ENCODE data around the gene PAPOLG.
"Not testable (repeated sequence)": the region's sequence is repeated elsewhere in the genome, so short reads cannot be mapped to it uniquely, and the experiment has no call there.

Gene PAPOLG

DNA sequence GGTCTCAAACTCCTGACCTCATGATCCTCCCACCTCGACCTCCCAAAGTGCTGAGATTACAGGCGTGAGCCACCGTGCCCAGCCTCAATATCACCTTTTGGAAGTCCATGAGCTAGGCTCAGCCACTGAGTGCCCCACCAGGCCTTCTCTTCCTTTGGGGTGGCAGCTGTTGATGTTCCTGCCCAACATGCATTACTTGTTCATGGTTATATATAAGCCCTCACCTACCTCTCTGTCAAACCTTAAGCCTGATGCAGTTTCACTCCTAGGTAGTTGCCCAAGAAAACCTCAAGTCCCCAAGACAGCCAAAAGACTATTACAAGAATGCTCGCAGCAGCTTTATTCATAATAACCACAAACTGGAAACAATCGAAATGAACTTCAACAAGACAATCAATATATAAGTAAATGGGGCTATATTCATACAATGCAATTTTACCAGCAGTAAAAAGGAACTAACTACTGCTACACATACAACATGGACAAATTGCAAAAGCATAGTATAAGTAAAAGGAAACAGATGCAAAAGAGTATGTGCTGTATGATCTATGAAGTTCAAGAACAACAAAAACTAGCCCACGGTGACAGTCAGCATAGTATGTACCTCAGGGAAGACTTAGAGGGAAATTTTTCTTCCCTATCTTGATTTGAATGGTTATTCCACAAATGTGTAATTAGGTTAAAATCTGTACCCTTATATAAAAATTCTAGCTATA, 65.7 kb downstream of the PAPOLG start:
- in situ Hi-C loops (cut with MboI; ENCODE audit: low sequenced_read_pairs) = no loop called here

DNA sequence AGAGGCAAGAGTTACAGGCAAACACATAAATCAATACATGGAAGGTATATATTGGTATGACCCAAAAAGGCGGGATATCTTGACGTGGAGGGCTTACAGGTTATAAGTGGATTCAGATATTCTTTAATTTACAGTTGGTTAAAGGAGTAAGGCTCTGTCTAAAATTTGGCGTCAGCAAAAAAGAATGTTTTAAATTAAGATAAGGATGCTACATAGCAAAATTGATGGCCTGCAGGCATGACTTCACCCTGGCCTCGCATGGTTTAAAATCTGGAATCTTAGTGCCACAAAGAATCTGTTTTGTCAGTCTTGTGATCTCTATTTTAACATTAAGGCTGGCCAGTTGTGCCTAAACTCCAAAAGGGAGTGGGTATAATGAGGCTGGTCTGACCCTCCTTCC, 66.9 kb downstream of the PAPOLG start:
- in situ Hi-C loops (cut with MboI; ENCODE audit: low sequenced_read_pairs) = no loop called here

DNA sequence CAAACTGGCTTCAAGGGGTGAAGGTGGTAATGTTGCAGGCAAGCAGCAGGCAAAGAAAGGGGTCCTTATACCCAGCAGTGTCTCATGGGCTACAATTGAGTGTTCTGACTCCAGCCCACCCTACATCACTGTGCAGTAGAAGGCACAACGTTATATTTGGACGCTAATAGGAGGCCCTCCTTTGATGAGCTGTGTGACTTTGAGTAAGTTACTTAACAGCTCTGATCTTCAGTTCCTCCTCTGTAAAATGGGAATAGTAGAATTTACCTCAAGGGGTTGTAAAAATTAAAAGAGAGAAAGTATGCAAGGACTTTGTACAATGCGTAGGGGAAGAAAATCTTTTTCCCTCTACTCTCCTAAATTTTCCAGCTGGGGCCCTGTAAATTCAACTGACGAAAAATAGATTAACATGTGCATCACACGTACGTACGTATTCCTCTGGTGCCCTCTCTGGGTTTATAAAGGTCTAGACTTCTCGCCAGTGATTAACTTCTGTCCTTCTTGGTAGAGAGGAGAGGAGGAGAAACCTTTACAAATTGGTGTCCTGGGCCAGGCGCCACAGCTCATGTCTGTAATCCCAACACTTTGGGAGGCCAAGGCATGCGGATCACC, 67.7 kb downstream of the PAPOLG start:
- in situ Hi-C loops (cut with MboI; ENCODE audit: low sequenced_read_pairs) = no loop called here

GRCh38 chr2:60825666-60826065, 69.6 kb downstream of the PAPOLG start:
- in situ Hi-C loops (cut with MboI; ENCODE audit: low sequenced_read_pairs) = no loop called here

DNA sequence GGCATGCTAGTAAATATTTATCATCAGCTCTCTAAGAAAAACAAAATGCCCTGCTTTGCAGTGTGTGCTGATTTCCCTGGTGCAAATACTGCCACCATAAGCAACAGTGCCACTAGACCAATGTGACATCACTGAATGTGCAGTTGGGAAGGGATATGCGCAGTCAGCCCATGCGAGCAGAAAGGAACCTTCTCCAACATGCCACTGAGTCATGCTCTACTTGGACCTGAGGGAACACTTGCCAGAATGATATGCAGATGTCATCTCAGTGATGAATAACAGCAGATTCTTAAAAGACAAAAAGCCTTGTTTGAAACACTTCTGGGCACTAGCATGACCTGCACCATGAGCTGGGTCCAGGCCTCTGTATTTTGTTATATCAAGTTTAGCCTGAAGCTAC, 70.0 kb downstream of the PAPOLG start:
- in situ Hi-C loops (cut with MboI; ENCODE audit: low sequenced_read_pairs) = no loop called here

DNA sequence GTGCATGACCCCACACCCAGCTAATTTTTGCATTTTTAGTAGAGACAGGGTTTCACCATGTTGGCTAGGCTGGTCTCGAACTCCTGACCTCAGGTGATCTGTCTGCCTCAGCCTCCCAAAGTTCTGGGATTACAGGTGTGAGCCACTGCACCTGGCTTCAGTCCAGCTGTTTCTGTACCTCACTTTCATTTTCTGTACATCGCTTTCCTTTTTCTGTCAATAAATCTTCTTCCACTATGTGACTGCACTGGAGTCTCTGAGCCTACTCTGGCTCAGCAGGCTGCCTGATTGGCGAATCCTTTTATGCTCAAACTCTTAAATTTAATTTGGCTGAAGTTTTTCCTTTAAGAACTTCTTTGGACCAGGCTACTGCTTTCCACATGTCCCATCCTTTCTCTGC, 70.8 kb downstream of the PAPOLG start:
- in situ Hi-C loops (cut with MboI; ENCODE audit: low sequenced_read_pairs) = not testable (repeated sequence)

DNA sequence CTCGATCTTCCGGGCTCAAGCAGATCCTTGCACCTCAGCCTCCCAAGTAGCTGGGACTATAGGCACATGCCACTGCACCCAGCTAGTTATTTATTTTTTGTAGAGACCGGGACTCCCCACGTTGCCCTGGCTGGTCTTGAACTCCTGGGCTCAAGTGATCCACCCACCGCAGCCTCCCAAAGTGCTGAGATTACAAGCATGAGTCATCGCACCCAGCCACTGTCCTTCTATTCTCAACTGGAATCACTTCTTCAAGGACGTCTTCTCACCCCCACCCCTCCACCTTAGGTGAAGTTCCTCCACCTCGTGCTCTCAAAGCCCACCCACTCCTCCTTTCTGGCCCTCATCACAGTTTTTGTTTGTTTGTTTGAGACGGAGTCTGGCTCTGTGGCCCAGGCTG, 71.3 kb downstream of the PAPOLG start:
- in situ Hi-C loops (cut with MboI; ENCODE audit: low sequenced_read_pairs) = no loop called here

GRCh38 chr2:60830991-60831390, 74.9 kb downstream of the PAPOLG start:
- in situ Hi-C loops (cut with MboI; ENCODE audit: low sequenced_read_pairs) = no loop called here

DNA sequence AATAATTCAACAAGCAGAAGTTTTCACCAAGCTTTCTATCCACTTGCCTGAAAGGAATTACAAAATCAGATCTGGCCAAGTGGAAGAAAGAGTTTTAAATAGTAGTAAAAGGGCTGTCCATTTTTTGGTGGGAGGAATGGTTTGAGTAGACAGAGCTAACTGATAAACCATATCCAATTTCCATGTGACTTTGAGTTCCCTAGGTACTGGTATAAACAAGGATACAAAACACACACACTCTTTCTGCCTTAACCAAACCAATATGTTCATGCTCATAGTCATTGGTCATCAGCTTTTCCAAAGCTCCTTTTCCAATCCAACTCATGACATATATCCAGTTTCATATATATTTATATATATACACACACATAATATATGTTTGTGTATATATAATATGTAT, 75.9 kb downstream of the PAPOLG start:
- in situ Hi-C loops (cut with MboI; ENCODE audit: low sequenced_read_pairs) = no loop called here

DNA sequence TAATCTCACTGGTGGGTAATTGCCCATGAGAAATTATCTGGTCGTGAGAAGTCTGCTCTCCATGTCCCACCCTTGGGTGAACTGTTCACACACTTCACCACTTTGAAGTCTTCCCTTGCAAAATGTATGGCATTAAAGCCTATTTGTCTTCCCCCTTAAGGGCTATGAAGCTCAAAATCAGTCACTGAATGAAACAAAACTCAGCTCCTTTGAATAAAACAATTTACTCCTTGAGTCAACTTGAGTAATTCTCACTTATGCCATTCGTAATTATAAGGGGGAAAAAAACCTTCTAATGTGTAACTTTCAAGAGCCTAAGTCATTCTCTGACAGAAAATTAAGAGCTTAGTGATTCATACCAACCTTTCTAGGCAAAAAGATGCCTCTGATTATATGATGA, 76.6 kb downstream of the PAPOLG start:
- in situ Hi-C loops (cut with MboI; ENCODE audit: low sequenced_read_pairs) = no loop called here

GRCh38 chr2:60834270-60834717, 78.2 kb downstream of the PAPOLG start:
- in situ Hi-C loops (cut with MboI; ENCODE audit: low sequenced_read_pairs) = no loop called here

DNA sequence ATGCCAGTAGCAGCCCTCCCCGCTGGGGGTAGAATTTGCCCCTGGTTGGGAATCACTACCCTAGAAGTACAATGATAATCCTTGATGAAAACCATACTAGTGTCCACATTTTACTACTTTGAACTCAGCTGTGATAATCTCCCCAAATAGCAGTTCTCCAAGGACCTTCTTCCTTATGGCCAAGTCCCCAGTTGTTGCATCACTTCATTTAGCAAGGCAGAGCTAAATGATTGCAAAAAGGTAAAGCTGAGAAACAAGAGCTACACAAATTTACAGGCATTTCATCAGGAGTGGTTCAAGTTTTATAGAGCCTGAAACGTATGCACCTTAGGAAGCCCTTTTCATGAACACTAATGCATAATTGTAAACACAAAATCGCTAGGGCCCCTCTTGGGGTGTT, 80.4 kb downstream of the PAPOLG start:
- in situ Hi-C loops (cut with MboI; ENCODE audit: low sequenced_read_pairs) = no loop called here

GRCh38 chr2:60837123-60837522, 81.1 kb downstream of the PAPOLG start:
- in situ Hi-C loops (cut with MboI; ENCODE audit: low sequenced_read_pairs) = no loop called here

DNA sequence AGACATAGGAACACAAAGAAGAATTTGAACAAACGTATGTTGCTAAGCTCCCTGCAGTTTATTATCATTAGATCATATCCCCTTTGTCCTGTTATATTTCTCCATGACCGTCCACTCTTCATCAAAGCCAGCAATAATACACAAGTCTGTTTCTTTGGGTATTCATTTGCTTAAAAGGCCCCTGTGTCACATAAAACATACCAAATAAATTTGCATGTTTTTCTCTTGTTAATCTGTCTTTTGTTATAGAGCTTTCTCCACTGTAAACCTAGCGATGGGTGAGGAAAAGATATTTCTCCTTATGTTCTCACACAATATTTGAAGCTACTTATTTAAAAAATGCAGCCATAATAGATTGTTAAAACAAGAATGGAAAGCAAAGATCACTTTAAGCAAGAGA, 82.4 kb downstream of the PAPOLG start:
- in situ Hi-C loops (cut with MboI; ENCODE audit: low sequenced_read_pairs) = no loop called here

GRCh38 chr2:60839126-60839813, 83.2 kb downstream of the PAPOLG start:
- in situ Hi-C loops (cut with MboI; ENCODE audit: low sequenced_read_pairs) = no loop called here

DNA sequence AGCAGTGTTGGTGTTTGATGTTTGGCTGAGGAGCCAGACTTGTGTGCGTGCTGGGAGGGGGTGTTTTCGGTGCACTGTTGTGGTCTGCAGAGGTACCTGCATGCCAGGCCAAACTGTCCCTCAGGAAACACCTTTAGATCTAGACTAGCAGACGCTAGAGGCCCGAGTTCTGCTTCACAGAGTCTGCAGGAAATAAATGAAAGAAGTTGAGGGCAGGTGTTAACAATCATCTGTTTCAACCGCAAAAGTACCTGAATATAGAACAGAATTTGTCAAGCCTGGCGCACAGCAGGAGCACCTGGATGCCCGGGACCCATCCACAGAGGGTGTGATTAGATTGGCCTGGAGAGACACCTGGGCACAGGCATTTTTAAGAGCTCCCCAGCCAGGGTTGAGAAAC, 84.8 kb downstream of the PAPOLG start:
- in situ Hi-C loops (cut with MboI; ENCODE audit: low sequenced_read_pairs) = no loop called here

DNA sequence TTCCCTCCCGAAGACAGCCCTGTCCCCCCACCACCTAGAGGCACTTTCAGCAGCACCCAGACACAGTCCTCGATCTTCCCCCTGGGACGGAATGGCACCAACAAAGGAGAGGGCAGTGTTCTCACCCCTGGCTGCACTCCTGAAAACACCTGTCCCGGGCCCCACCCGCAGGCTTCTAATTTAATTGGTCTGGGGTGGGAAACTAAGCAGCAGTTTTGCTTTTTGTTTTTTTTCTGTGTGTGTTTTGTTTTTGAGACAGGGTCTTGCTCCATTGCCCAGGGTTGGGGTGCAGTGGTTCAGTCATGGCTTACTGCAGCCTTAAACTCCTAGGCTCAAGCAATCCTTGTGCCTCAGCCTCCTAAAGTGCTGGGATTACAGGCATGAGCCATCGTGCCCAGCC, 86.9 kb downstream of the PAPOLG start:
- in situ Hi-C loops (cut with MboI; ENCODE audit: low sequenced_read_pairs) = no loop called here

DNA sequence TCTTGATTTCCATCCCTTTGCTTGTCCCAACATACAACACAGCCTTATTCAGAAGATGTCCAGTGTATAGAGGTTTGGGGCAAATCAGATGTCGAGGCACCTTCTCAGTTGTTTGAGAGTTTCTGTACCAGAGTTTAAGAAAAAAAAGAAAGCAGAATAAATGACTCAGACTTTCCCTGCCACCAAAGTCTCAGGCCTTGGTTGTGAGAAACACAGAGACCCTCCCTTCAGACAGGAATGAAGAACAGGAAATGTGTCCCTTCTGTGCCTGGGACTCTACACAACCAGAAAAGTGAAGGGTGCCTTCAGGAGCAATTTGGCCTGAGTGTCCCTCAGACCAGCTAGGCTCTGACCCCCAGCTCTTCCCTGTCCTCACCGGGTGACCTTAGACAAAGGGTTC, 88.0 kb downstream of the PAPOLG start:
- in situ Hi-C loops (cut with MboI; ENCODE audit: low sequenced_read_pairs) = no loop called here

DNA sequence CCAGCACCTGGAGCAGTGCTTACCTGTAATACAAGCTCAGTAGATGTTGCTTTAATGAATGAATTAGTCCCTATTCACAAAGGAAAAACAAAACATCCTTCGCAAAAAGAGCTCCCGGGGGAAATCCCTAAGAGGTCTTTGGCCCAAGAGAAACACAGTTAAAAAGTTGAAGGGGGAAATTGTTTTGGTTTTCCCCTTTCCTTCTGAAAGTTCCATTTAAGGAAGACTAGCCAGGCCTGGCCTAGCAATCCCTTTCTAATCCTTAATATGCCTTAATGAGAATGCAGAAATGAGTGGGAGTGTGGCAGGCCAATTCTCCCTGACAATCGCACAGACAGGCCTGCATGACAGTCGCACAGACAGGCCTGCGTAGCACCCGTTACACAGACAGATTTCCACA, 91.8 kb downstream of the PAPOLG start:
- in situ Hi-C loops (cut with MboI; ENCODE audit: low sequenced_read_pairs) = no loop called here

All from HL-60/S4 treated with phorbol 12-myristate 13-acetate at 8.2 ng/mL for 4 days and 3 days (cell line).